HuH-7 (cell line): ENCODE results near the gene CDH23.
A peak's percentile ranks its signal among the peaks of the same experiment; 100 is the strongest.

Experiments
- DNase-seq: peaks from one replicate; pipeline ENCODE4 v3.0.0; 2011; ENCODE audit warnings: low spot score

CDH23 gene

GRCh38 chr10:71392791-71393781, 3.6 kb upstream of the CDH23 start:
- DNase-seq: no peak

- no peak for DNase-seq
Measured at GRCh38 chr10:71393841-71394475, 2.8 kb upstream of the CDH23 start.

DNA sequence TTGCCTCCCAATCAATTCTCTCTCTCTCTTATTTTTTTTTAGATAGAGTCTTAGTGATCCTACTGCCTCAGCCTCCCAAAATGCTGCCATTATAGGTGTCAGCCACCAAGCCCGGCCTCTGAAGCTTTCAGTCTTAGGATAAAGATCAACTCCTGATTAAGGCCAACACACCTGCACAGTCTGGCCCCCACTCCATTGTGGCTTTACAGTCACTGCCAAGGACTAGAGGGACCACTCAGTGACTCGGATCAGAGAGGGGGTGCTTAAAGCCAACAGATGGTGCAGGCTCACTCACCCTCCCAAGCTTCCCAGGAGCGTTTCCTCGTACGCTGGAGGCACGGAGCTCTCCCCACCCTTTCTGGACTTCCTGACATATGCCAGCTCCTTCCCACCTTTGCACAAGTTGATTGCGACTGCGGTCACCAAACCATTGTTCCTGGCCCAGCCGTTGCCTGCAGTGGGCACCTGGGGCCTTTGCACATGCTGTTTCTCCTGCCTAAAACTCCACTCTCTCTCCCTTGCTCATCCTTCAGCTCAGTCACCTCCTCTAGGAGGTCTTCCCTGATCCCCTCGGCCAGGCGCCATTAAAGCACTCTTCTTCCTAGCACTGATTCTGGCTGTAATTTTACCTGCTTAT, 1.7 kb upstream of the CDH23 start:
- no peak for DNase-seq

DNA sequence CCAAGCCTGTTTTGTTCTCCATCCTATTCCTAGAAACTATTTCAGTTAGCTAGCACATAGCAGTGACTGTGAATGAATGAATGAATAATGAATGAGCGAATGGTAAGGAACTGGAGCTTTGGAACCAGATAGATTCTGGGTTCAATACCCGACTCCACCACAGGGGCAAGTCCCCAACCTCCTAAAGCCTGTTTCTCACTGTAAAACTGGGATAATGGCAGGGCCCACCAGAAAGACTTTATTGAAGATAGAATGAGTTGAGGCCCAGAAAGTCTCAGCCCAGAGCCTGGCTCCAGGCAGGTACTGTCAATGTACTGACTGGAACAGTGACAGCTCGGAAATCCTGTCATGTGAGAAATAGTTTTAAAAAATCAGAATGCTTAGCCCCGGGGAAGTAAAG, 1.1 kb upstream of the CDH23 start:
- no peak for DNase-seq

- peak; percentile 40 for DNase-seq
Measured at GRCh38 chr10:71396084-71396710, 523 bp upstream of the CDH23 start.

GRCh38 chr10:71397296-71398212, 834 bp downstream of the CDH23 start:
- no peak for DNase-seq

DNA sequence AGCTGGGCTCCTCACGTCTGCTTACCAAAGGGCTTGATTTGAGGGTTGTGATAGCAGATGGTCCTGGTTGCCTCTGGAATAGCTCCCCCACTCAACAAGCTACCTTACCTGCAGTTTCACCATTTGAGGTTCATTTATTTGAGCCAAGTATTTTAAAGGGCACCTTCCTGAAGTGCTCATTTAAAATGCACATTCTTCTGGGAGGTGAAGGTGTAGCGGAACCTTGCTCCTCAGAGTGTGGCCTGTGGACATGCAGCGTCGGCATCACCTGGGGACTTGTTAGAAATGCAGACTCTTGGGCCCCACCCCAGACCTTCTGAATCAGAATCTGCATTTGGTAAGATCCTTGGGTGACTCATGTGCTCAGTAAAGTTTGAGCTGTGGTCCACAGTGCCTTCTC, 2.3 kb downstream of the CDH23 start:
- DNase-seq: no peak

DNA sequence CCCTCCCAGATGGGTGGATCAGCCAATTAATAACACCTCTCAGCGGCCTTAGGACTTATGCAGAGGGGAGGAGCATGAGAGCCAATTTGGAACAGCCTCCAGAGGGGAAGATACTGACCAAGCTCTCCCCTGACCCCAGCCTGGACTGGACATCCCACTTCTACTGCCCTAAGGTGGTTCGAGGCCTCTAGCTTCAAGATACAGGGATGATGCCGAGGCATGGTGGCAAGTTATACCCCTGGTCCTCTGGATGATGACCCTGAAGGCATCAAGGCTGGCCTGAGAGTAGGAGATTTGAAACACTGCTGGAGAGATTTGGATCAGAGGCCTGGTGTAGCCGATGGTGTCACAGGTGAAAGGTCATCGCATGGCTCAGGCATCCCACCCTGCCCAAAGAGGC, 3.2 kb downstream of the CDH23 start:
- no peak for DNase-seq

DNA sequence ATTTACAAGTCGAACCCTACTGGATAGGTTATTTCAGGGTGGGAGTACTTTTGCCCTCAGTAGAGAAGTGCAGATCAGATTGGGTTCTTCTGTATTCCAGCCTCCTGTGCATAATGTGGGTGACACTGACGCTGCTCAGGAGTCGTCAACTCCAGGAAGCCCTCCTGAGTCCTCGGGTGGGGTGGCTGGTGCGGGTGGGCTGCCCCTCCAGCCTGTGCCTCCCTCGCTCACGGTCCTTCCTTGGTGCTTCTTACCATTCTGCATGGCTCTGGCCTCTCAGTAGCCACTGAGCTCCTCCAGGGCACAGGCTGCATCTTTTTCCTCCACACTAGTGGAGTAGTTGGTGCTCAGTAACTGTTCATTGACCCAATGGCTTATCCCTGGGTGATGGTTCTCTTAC, 4.3 kb downstream of the CDH23 start:
- no peak for DNase-seq

- DNase-seq: no peak
Measured at GRCh38 chr10:71402005-71402404, 5.3 kb downstream of the CDH23 start.

- DNase-seq: no peak
Measured at GRCh38 chr10:71404503-71405295, 8.0 kb downstream of the CDH23 start.

DNA sequence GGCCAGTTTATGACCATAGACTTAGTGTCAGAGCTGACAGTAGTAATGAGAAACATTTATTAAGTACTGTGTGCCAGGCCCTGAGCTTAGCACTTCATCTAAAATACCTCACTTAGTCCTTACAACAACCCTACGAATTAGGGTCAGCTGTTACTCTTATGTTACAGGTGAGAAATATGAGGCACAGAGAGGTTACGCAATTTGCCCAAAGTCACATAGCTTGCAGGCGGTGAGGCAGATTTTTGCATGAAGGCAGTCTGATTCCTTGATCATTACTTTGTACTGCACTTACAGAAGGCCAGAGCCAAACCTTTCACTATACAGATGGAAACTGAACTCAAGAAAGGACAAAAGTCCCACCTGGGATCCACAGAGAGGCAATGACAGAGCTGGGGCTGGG, 10.2 kb downstream of the CDH23 start:
- DNase-seq: no peak

DNA sequence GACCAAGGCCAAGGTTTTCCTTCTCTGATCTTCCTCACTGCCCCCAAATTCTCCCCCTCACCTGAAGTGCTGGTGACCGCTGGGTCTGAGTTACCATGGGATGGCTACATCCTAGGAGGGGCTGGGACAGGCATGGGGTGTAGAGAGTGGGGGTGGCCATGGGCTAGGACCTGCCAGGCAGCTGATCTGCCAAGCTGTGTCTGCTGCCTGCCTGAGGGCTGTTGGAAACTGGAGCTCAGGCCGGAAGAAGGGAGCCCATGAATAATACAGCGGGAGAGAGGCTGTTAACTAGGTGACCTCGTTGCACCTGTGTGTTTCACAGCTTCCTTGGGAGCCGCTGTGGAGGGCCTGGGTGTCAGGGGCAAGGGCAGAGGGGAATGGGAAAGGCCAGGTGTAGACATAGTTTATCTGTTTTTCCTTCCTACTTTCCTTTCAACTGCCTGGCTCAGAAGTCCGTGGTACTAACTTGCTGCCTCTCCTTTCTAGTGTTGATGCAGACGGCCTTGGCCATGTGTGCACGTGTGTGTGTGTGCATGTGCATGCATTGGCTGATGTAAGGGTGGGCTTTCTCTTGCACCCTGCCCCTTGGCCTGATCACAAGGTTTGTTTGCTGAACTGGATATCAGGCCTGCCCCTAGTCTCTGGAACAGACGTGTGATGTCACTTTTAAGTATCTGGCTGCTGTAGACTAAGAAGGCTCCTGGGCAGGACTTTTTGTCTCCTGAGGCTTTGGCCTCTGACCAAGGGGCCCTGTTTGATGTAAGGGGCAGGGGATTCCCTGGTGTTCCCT, 11.9 kb downstream of the CDH23 start:
- DNase-seq: no peak

DNA sequence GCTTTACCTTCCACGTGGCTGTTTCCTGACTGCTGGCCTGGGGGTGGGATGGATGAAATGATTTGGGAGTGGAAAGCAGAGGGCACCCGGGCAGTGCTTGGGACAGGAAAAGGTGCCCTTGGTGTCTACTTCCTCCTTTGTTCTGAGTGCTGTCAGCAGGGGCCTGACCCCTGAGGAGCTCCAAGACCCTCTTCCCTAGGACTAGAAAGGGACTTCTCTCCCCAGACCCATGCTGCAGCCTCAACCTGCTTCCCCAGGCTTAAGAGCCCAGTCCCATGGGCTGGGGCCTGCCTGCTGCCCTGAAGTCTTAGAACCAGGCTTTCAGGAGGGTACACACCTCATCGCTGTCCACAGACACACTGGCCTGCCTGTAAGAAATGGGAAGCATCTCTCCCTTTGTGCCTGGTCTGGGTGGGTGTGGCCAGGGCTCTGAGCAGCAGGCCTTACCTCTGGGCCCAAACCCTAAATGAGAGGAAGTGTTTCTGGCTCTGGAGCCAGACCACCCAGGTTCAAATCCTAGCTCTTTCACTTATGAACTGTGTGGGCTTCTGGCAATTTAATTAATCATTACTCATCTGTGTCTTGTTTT, 12.9 kb downstream of the CDH23 start:
- DNase-seq: no peak

GRCh38 chr10:71413581-71413980, 16.9 kb downstream of the CDH23 start:
- DNase-seq: no peak

- DNase-seq: no peak
Measured at GRCh38 chr10:71414359-71414758, 17.6 kb downstream of the CDH23 start.

DNA sequence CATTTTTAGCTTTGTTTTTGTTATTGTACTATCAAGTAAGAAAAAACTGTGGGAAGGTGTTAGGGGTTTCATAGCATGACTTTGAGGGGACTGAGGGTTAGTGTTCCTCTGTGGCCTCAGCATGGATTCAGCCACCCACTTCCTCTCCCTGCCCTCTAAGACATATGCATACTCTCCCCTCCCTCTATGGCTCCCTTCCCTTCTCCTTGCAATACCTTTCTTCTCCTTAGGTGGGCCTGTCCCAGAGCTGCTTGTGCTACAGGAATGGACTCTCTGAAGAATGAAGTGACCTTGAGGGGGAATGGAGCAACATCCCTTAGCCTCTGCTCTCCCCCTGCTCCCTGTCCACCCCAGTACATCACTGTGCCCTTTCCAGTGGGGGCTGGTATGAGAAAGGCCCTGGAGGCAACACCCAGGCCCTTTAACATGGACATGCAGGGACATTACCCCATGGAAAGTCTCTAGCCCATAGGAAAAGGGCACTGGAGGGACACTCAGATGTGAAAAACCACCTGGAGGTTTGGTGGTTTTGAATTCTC, 22.4 kb downstream of the CDH23 start:
- no peak for DNase-seq

- no peak for DNase-seq
Measured at GRCh38 chr10:71419750-71420149, 23.0 kb downstream of the CDH23 start.

DNA sequence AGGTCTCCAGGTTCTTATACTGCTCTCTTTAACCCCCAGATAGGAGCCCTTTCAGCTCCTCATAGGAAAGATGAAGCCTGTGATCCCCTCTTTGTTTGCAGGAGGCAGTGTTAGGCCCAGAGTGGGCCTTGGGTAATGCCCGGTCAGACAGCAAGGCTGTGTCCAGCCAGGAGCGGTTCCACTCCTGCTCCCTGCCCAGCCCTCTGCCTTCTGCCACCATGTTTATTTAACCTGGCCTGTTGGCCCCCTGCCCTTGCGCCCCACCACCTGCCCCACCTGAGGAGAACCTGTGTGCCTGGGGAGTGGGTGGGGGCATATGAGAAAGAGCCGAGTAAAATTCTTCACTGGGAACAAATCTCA, 24.3 kb downstream of the CDH23 start:
- DNase-seq: no peak
